GM12878 (cell line): ENCODE results near the gene CACNA1S. TPM values are rescaled to one million over a fixed set of nuclear protein-coding genes. Genes with fewer than 3 reads are reported as not detected.

Experiments used
- ATAC-seq: fragments of 200-7000 bp; cut with Tn5 transposase; 3 replicates; pipeline ENCODE4 v1.9.1; 2020; ENCODE audit warnings: mild to moderate bottlenecking, moderate library complexity
- BruUV-seq: library from RNA; stranded (reverse); fragments of 400-500 nt; replicated peaks from 2 replicates; lab custom pipeline; 2021; lab: Mats Ljungman, UMichigan
- CTCF ChIA-PET: fragments of 300-600 bp; sonication (Branson Sonifier 250); formaldehyde crosslinking; extraction: SDS; loops from one replicate; lab custom pipeline; 2021; ENCODE audit warnings: inconsistent platforms; lab: Yijun Ruan, JAX
- POLR2A ChIA-PET: fragments of 350-600 bp; formaldehyde crosslinking; extraction: SDS; loops from one replicate; lab custom pipeline; 2021; ENCODE audit warnings: inconsistent platforms; lab: Charles Lee
- RAD21 ChIA-PET: fragments of 300-600 bp; sonication (Branson Sonifier 250); formaldehyde crosslinking; loops from one replicate; lab custom pipeline; 2023; ENCODE audit warnings: antibody characterized with exemption; ENCODE audit not compliant: unreplicated experiment; lab: Charles Lee
- SMC1A ChIA-PET: fragments of 300-600 bp; sonication (Branson Sonifier 250); formaldehyde crosslinking; loops from one replicate; lab custom pipeline; 2023; ENCODE audit not compliant: unreplicated experiment, uncharacterized antibody; lab: Charles Lee
- DNase-seq: peaks from one replicate; pipeline ENCODE4 v3.0.0-alpha.2; 2011; ENCODE audit warnings: low read depth, low spot score
- FAIRE-seq: peaks from 3 replicates; lab custom pipeline; 2011; peaks lifted over from hg19 to GRCh38; lab: Jason Lieb, UNC
- H2AFZ ChIP-seq: 2 replicates; pipeline ENCODE4 v1.6.0; 2011; ENCODE audit warnings: low read depth, low read length, control low read depth; ENCODE audit not compliant: control insufficient read depth
- H3K27ac ChIP-seq: 2 replicates; pipeline ENCODE4 v1.5.1; 2011; ENCODE audit warnings: control low read depth; ENCODE audit not compliant: control insufficient read depth, insufficient read depth
- H3K27me3 ChIP-seq, 2 experiments: replicated peaks in 1 of 2; 2 replicates each; pipeline versions ENCODE4 v1.6.0 to v1.6.1; 2011; ENCODE audit warnings: low read length in 1 of 2; ENCODE audit not compliant: control insufficient read depth in 2 of 2, insufficient read depth in 2 of 2
- H3K36me3 ChIP-seq, 2 experiments: 2 replicates each; pipeline ENCODE4 v1.5.1; 2011; ENCODE audit warnings: low read length in 1 of 2; ENCODE audit not compliant: control insufficient read depth in 2 of 2, insufficient read depth in 2 of 2
- H3K4me1 ChIP-seq: 2 replicates; pipeline ENCODE4 v1.6.1; 2011; ENCODE audit warnings: mild to moderate bottlenecking, low read length, moderate library complexity, mixed read lengths; ENCODE audit not compliant: control insufficient read depth, insufficient read depth
- H3K4me2 ChIP-seq: 2 replicates; pipeline ENCODE4 v1.6.0; 2011; ENCODE audit warnings: control low read depth; ENCODE audit not compliant: control insufficient read depth, insufficient read depth
- H3K4me3 ChIP-seq: fragments of 200-600 bp; sonication (generic); 2 replicates; pipeline ENCODE4 v1.5.1; 2016
- H3K79me2 ChIP-seq: 2 replicates; pipeline ENCODE4 v1.6.0; 2011; ENCODE audit warnings: low read length; ENCODE audit not compliant: control insufficient read depth, insufficient read depth
- H3K9ac ChIP-seq: 2 replicates; pipeline ENCODE4 v1.8.0; 2011; ENCODE audit warnings: low read length, control low read depth, mixed read lengths; ENCODE audit not compliant: control insufficient read depth, insufficient read depth
- H3K9me3 ChIP-seq: replicated peaks from 3 replicates; pipeline ENCODE4 v1.5.1; 2011; ENCODE audit warnings: mild to moderate bottlenecking, low read length; ENCODE audit not compliant: control insufficient read depth, insufficient read depth
- H4K20me1 ChIP-seq: 2 replicates; pipeline ENCODE4 v1.6.0; 2011; ENCODE audit not compliant: control insufficient read depth, insufficient read depth
- BACH1 ChIP-seq: fragments of 450-650 bp; IDR thresholded peaks from 2 replicates; pipeline ENCODE4 v1.6.1; 2017; ENCODE audit warnings: mild to moderate bottlenecking, borderline replicate concordance
- BCL11A ChIP-seq: IDR thresholded peaks from 2 replicates; pipeline ENCODE4 v1.6.1; 2011; ENCODE audit warnings: low read depth, low read length
- E2F8 ChIP-seq: fragments of 450-650 bp; IDR thresholded peaks from 2 replicates; pipeline ENCODE4 v1.6.1; 2018; ENCODE audit warnings: mild to moderate bottlenecking, low read depth, moderate library complexity; ENCODE audit not compliant: partially characterized antibody
- ESRRA ChIP-seq: IDR thresholded peaks from 2 replicates; pipeline ENCODE4 v1.6.1; 2012; ENCODE audit warnings: mild to moderate bottlenecking, low read length, improper control_type of control experiment
- HCFC1 ChIP-seq: fragments of 150-350 bp; IDR thresholded peaks from 2 replicates; pipeline ENCODE4 v1.6.1; 2014; ENCODE audit warnings: low read length
- KAT2A ChIP-seq: conservative IDR thresholded peaks from 2 replicates; pipeline ENCODE4 v1.6.1; 2011; ENCODE audit warnings: low read depth, low read length; ENCODE audit not compliant: control insufficient read depth
- NR2C2 ChIP-seq: IDR thresholded peaks from 2 replicates; pipeline ENCODE4 v1.6.1; 2011; ENCODE audit warnings: borderline replicate concordance, low read depth; ENCODE audit not compliant: control insufficient read depth, insufficient read length
- PKNOX1 ChIP-seq: fragments of 450-650 bp; IDR thresholded peaks from 2 replicates; pipeline ENCODE4 v1.6.1; 2016; ENCODE audit warnings: mild to moderate bottlenecking
- RAD21 ChIP-seq: IDR thresholded peaks from 2 replicates; pipeline ENCODE4 v1.6.1; 2011; ENCODE audit warnings: mild to moderate bottlenecking, low read depth, low read length, moderate library complexity; ENCODE audit not compliant: insufficient read depth
- RUNX3 ChIP-seq: IDR thresholded peaks from 2 replicates; pipeline ENCODE4 v1.6.1; 2012; ENCODE audit warnings: low read length, inconsistent platforms
- SUPT20H ChIP-seq: IDR thresholded peaks from 2 replicates; pipeline ENCODE4 v1.6.1; 2011; ENCODE audit warnings: low read depth, mild to moderate bottlenecking, low read length, moderate library complexity, borderline replicate concordance; ENCODE audit not compliant: control insufficient read depth
- ZBTB40 ChIP-seq: fragments of 450-650 bp; IDR thresholded peaks from 2 replicates; pipeline ENCODE4 v1.6.1; 2016; ENCODE audit warnings: mild to moderate bottlenecking, moderate library complexity, borderline replicate concordance
- WGBS: methylation state at CpG from one replicate; pipeline ENCODE4 v1.1.6; 2016; ENCODE audit warnings: low lambda C conversion rate; ENCODE audit not compliant: insufficient replicate concordance, insufficient coverage; ENCODE audit errors: missing lambda C conversion rate; 5-methylcytosine and 5-hydroxymethylcytosine counted together
- in situ Hi-C: fragments of 300-500 bp; cut with MboI; formaldehyde crosslinking; loops from 9 replicates; pipeline ENCODE4 v1.14.3; 2018; ENCODE audit warnings: mixed read lengths
- intact Hi-C: fragments of 100-400 bp; cut with micrococcal nuclease; formaldehyde crosslinking; loops from one replicate; pipeline ENCODE4 v1.14.2; 2022; ENCODE audit not compliant: unreplicated experiment
- polyA plus RNA-seq, 11 experiments: library from polyadenylated mRNA; depleted of rRNA in 4 of 11; unstranded in 6 of 11; stranded (reverse) in 5 of 11; fragments of >200 nt; fragmentation: Nextera tagmentation in 4 of 11; fragmentation: Illumina TruSeq in 1 of 11; extraction: Ambion mirVana in 4 of 11; extraction: Trizol in 1 of 11; gene quantifications; 1 replicate in 1 of 11; 2 replicates in 10 of 11; pipeline versions ENCODE4 v1.2.1 to v1.2.3, GENCODE V29; 2011 to 2016; ENCODE audit warnings: inconsistent platforms in 2 of 11, missing spikeins in 2 of 11, low read depth in 1 of 11
- total RNA-seq, 4 experiments: library from RNA; depleted of rRNA in 3 of 4; stranded (reverse); fragments of >200 nt in 3 of 4; fragmentation: Illumina TruSeq in 1 of 4; extraction: Trizol in 1 of 4; gene quantifications; 2 replicates each; pipeline versions ENCODE4 v1.2.1 to v1.2.3, GENCODE V29; 2013 to 2021
- TF ChIP-seq, protein P1 (sequence below): IDR thresholded peaks from 2 replicates; pipeline ENCODE4 v1.6.1; 2011; ENCODE audit warnings: low read depth, low read length, improper control_type of control experiment, borderline replicate concordance

Gene CACNA1S
- total and polyA plus RNA-seq, 10 of the 15 experiments (the other 5 are each of a cell fraction or from before 2014, with no cell fraction given) = under 0.01 to 0.04 (median 0.02) TPM; not detected in 6

DNA sequence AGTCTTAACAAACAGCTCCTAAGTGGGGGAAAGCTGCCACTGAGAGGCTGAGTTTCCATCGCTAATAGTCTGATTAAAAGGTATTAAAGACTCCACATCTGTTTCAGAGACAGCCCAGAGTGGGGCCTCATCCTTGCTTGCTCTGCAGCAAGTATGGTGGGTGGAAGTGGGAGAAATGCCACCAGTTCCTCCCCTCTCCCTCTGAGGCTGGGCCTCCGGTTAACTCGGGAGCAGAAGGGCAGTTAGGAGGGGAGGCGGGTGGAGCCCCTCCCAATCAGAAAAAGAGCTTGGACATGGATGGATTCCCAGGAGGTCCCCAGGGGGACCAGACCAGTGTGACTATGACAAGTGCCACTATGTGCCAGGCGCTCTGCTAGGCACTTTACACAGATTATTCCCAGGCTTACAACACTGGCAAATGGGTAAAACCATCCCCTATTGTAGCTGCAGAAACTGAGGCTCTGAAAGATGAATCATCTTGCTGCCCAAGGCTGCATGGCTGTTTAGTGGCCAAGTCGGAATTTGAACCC is 26.1 kb upstream of the CACNA1S start:
- SMC1A ChIA-PET = no interaction called here
- DNase-seq (no peak), ATAC-seq (no peak), FAIRE-seq (no peak)
- Histone ChIP-seq H2AFZ (no peak overlapping the region), H3K4me3 (no peak overlapping the region), H3K36me3 (peaks cover 1 to 6% of the 10 kb centered on the region in 2 experiments; a peak in 3 of 4 replicates), H3K27me3 (no peaks in the 10 kb centered on the region), H3K27ac (no peak overlapping the region), H4K20me1 (no peaks in the 10 kb centered on the region; the same call in 1 of the 2 replicates), H3K4me2 (no peak overlapping the region), H3K79me2 (no peaks in the 10 kb centered on the region), H3K4me1 (no peaks in the 10 kb centered on the region), H3K9me3 (no peaks in the 10 kb centered on the region)
- RAD21 ChIA-PET = no interaction called here
- WGBS = 77% methylated on average over 6 of the region's 6 CpGs
- intact Hi-C loops (no loop called here), in situ Hi-C loops (no loop called here)
- CTCF ChIA-PET = interaction anchor here (1.1 to 2.4 kb wide), 3 partner anchors 11 to 19 kb away, joined by 4 to 8 read pairs (median 7); partner anchors contain the start of gene TMEM9
- POLR2A ChIA-PET = no interaction called here
- BruUV-seq = no TSS peak
- no peak for TF ChIP-seq SUPT20H
- no peak for TF ChIP-seq BACH1
- no peak for TF ChIP-seq BCL11A
- no peak for TF ChIP-seq ESRRA
- TF ChIP-seq RAD21 = no peak
- no peak for TF ChIP-seq ZBTB40
- TF ChIP-seq NR2C2 = no peak
- TF ChIP-seq KAT2A = no peak
- no peak for TF ChIP-seq E2F8
- TF ChIP-seq PKNOX1 = no peak
- TF ChIP-seq HCFC1 = no peak
- TF ChIP-seq, protein P1, sequence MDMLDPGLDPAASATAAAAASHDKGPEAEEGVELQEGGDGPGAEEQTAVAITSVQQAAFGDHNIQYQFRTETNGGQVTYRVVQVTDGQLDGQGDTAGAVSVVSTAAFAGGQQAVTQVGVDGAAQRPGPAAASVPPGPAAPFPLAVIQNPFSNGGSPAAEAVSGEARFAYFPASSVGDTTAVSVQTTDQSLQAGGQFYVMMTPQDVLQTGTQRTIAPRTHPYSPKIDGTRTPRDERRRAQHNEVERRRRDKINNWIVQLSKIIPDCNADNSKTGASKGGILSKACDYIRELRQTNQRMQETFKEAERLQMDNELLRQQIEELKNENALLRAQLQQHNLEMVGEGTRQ = no peak
- TF ChIP-seq RUNX3 = no peak
- TF ChIP-seq, all 136 proteins: peak for 0
- H3K9ac ChIP-seq = no peak overlapping the region
